KOPT-K1 (cell line): ENCODE results near the gene EPO.
"Not testable (repeated sequence)": the region's sequence is repeated elsewhere in the genome, so short reads cannot be mapped to it uniquely, and the experiment has no call there.

Experiments
- H3K27ac ChIP-seq: fragments of 200-600 bp; sonication (generic); 2 replicates; pipeline ENCODE4 v1.5.1; 2016; ENCODE audit warnings: antibody characterized with exemption, mild to moderate bottlenecking, low read depth, low read length; ENCODE audit not compliant: poor library complexity, severe bottlenecking
- H3K36me3 ChIP-seq: fragments of 200-600 bp; sonication (generic); 2 replicates; pipeline ENCODE4 v1.5.1; 2017; ENCODE audit warnings: antibody characterized with exemption, mild to moderate bottlenecking, low read length, moderate library complexity; ENCODE audit not compliant: insufficient read depth
- H3K9me3 ChIP-seq: fragments of 200-600 bp; sonication (generic); 2 replicates; pipeline ENCODE4 v1.5.1; 2017; ENCODE audit warnings: antibody characterized with exemption, low read length, mild to moderate bottlenecking; ENCODE audit not compliant: insufficient read depth, poor library complexity, severe bottlenecking

EPO gene

DNA sequence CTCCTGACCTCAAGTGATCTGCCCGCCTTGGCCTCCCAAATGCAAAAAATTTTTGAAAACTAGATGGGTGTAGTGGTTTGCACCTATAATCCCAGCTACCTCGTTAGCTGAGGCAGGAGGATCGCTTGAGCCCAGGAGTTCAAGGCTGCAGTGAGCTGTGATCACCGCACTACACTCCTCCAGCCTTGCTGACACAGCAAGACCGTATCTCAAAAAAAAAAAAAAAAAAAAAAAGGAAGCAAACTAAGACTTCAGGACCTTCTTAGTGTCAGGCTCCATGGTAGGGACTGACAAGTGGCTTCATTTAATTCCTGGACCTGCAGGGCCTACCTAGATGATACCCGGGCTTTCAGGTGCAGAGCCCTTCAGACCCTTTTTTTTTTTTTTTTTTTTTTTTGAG lies 11.9 kb upstream of the EPO start:
- no peak overlapping the region for H3K27ac ChIP-seq
- peaks cover 24% of the 10 kb centered on the region; the same call in 1 of the 2 replicates for H3K36me3 ChIP-seq
- no peaks in the 10 kb centered on the region for H3K9me3 ChIP-seq

- Histone ChIP-seq H3K36me3 (peaks cover 24% of the 10 kb centered on the region; the same call in 1 of the 2 replicates), H3K27ac (no peak overlapping the region), H3K9me3 (no peaks in the 10 kb centered on the region)
Measured at GRCh38 chr7:100710452-100710851, 9.8 kb upstream of the EPO start.

- no peaks in the 10 kb centered on the region for H3K9me3 ChIP-seq
- peaks cover 24% of the 10 kb centered on the region; the same call in 1 of the 2 replicates for H3K36me3 ChIP-seq
- no peak overlapping the region for H3K27ac ChIP-seq
Measured at GRCh38 chr7:100711369-100711768, 8.9 kb upstream of the EPO start.

- H3K9me3 ChIP-seq, result peaks cover 22% of the 10 kb centered on the region
- no peak overlapping the region for H3K27ac ChIP-seq
- no peaks in the 10 kb centered on the region for H3K36me3 ChIP-seq
Measured at GRCh38 chr7:100714725-100715124, 5.5 kb upstream of the EPO start.

GRCh38 chr7:100717073-100717472 lies 3.2 kb upstream of the EPO start:
- H3K27ac ChIP-seq, H3K36me3 ChIP-seq: not testable (repeated sequence)
- H3K9me3 ChIP-seq, result peaks cover 23% of the 10 kb centered on the region

GRCh38 chr7:100719523-100720278 lies 567 bp upstream of the EPO start:
- Histone ChIP-seq H3K27ac (no peak overlapping the region), H3K9me3 (peaks cover 23% of the 10 kb centered on the region)

DNA sequence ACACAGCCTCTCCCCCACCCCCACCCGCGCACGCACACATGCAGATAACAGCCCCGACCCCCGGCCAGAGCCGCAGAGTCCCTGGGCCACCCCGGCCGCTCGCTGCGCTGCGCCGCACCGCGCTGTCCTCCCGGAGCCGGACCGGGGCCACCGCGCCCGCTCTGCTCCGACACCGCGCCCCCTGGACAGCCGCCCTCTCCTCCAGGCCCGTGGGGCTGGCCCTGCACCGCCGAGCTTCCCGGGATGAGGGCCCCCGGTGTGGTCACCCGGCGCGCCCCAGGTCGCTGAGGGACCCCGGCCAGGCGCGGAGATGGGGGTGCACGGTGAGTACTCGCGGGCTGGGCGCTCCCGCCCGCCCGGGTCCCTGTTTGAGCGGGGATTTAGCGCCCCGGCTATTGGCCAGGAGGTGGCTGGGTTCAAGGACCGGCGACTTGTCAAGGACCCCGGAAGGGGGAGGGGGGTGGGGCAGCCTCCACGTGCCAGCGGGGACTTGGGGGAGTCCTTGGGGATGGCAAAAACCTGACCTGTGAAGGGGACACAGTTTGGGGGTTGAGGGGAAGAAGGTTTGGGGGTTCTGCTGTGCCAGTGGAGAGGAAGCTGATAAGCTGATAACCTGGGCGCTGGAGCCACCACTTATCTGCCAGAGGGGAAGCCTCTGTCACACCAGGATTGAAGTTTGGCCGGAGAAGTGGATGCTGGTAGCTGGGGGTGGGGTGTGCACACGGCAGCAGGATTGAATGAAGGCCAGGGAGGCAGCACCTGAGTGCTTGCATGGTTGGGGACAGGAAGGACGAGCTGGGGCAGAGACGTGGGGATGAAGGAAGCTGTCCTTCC lies 620 bp downstream of the EPO start:
- Histone ChIP-seq H3K27ac (no peak overlapping the region), H3K36me3 (no peaks in the 10 kb centered on the region), H3K9me3 (peaks cover 23% of the 10 kb centered on the region)

More at GRCh38 chr7:100719523-100720278, 567 bp upstream of the EPO start:
- no peaks in the 10 kb centered on the region for H3K36me3 ChIP-seq

DNA sequence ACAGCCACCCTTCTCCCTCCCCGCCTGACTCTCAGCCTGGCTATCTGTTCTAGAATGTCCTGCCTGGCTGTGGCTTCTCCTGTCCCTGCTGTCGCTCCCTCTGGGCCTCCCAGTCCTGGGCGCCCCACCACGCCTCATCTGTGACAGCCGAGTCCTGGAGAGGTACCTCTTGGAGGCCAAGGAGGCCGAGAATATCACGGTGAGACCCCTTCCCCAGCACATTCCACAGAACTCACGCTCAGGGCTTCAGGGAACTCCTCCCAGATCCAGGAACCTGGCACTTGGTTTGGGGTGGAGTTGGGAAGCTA lies 1.2 kb downstream of the EPO start:
- Histone ChIP-seq H3K9me3 (peaks cover 23% of the 10 kb centered on the region), H3K36me3 (no peaks in the 10 kb centered on the region), H3K27ac (no peak overlapping the region)

GRCh38 chr7:100722480-100723212 lies 2.4 kb downstream of the EPO start:
- Histone ChIP-seq H3K9me3 (peaks cover 22% of the 10 kb centered on the region), H3K27ac (no peak overlapping the region), H3K36me3 (no peaks in the 10 kb centered on the region)

GRCh38 chr7:100723732-100724275 lies 3.5 kb downstream of the EPO start:
- no peaks in the 10 kb centered on the region for H3K36me3 ChIP-seq
- peaks cover 10% of the 10 kb centered on the region for H3K9me3 ChIP-seq
- no peak overlapping the region for H3K27ac ChIP-seq

- H3K9me3 ChIP-seq, H3K27ac ChIP-seq, H3K36me3 ChIP-seq: not testable (repeated sequence)
Measured at GRCh38 chr7:100724364-100724763, 4.1 kb downstream of the EPO start.

- no peaks in the 10 kb centered on the region for H3K36me3 ChIP-seq
- H3K9me3 ChIP-seq, result no peaks in the 10 kb centered on the region
- H3K27ac ChIP-seq, result no peak overlapping the region
Measured at GRCh38 chr7:100726996-100727761, 6.9 kb downstream of the EPO start.

DNA sequence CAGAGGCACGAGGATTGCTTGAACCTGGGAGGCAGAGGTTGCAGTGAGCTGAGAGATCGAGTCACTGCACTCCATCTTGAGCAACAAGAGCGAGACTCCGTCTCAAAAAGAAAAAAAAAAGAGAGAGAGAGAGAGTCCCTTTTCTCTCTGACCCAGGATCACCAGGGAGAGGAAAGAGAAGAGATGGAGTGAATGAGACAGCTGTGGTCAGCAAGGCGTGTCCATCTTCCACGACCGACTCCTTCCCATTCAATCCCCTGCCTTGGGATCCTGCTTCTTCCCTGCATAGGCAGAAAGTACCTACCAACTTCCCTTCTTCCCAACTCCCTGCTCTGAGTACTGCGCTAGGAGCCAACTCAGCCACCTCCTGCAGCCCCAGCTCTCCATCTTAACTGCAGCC lies 7.9 kb downstream of the EPO start:
- no peak overlapping the region for H3K27ac ChIP-seq

DNA sequence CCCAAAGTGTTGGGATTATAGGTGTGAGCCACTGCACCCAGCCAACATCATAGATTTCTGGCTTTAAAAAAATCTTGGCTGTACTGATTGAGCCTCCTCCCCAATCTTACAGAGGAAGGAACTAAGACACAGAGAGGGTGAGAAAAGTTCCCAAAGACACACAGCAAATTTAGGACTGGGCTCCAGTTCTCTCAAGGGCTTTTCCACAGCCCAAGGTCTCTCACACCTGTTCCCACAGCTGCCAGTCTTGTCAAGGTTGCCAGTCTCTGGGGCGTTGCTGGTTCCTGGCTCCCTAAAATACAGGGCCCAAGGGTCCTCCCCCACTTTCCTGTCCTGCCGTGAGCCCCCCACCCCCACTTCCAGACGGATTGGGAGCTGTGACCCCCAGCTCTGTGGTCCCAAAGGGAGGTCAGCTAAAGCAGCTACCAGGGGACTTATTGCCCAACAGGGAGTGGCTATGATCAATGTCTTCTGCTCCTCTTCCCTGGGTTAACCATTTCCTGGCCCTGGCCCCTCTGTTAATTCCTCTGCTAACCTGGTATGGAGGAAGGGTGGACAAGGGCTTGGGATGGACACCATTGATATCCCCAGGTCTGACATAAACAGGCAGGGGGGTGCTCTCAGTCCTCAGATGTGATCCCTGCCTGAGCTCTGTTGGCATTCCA lies 10.0 kb downstream of the EPO start:
- Histone ChIP-seq H3K36me3 (no peaks in the 10 kb centered on the region), H3K27ac (no peak overlapping the region), H3K9me3 (no peaks in the 10 kb centered on the region)

More for the DNA sequence above, 7.9 kb downstream of the EPO start:
- H3K9me3 ChIP-seq, result no peaks in the 10 kb centered on the region
- no peaks in the 10 kb centered on the region for H3K36me3 ChIP-seq
